Stimulated activated CD4-positive, alpha-beta T cell treated with anti-CD3 and anti-CD28 coated beads, Interleukin-15, amount 100 ng/mL, for 24 hours (primary cell): ENCODE results near the gene SLC26A2.

Experiments used
- DNase-seq: peaks from one replicate; pipeline ENCODE4 v3.0.0-alpha.2; 2020

The SLC26A2 gene

DNA sequence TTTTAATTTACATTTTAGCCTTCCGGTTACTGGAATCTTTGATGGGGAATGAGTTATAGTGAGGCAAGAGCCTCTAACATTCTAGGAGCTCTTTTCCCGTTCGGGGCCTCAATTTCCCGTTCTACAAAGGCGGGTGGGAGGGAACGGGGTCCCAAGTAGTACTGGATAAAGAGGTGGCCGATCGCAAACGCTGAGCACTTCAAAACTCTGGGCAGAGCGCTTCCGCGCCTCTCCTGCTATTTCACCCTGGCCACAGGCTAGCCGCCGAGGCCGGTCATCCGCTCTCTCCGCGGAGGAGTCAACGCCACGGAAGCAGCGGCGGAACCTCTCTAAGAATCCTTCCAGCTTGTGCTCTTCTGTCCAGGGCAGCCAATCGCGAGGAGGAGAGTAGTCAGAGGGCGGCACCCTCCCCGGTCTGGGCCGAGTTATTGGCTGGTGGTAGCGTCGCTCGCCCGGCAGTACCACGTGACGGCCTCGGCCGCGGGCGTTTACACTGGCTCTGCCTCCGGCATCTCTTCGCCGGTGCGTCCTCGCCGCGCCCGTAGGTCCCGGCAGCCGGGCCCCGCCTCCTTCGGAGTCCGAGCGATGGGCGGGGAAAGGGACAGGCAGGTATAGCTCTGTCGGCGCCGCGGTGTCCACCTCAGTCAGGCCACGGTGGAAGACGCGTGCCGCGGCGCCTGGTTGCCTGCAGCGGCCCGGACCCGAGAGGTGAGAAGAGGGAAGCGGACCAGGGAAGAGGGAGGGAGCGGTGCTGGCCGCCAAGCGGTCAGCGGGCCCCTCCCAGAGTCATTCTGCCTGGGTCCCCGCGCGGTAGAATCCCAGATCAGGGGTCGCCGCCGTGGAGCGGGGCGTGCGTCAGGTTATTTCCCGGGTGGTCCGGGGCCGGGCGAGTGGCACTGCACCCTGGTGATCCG lies at the start of gene SLC26A2:
Gene SLC26A2, plus strand, starts transcription at position 487 of the 914 bp plus-strand sequence. CDS start 16,895 bp downstream, outside the sequence.
- DNase-seq: peak; percentile 97

- no peak for DNase-seq
These were observed 49.5 kb upstream of the SLC26A2 start for GRCh38 chr5:149911031-149911430.

- DNase-seq: no peak
These were observed 48.2 kb upstream of the SLC26A2 start for GRCh38 chr5:149912226-149912871.

DNA sequence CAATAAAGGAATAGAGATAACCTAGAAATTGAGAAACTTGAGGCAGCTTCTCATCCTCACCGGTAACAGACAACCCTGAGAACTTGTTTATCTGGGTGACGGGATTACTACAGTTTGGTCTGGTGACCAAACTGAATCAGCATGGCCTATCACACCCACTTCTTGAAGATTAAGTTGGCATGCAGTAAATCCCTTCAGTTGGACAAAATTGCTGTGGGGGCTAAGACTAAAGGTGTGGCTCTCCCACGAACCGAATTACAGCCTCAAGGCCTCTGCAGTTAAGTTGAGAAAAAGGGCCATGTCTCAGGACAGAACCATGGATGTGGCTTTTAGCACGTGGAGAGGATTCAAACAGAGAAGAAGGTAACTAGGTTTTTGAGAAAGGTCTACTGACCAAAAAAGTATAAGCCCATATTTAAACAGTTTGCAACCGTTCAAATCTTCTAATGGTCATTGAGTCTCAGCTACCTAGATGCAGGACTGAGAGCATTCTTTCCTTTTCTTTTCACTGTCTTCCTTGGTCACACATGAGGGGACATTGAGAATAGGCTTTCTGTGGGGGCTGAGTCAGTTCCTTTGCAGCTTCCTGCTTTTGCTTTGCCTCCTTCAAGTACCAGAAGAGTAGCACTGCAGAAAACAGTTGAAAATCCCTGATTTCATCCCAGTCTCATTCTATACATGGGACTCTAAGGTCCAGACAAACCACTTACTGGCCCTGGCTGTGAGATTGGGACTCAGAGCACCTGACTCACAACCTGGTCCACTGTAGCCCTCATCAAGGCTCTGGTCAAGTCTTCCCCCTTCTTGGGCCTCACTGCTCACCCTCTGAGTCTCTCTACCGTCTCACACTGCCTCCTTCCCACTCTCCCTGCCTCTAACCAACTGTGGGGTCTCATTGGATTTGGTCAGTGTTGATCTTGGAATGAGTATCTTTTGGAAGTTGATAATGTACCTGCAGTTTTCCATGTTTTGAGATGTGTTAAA lies 46.8 kb upstream of the SLC26A2 start:
- DNase-seq: no peak

- no peak for DNase-seq
These were observed 44.9 kb upstream of the SLC26A2 start for GRCh38 chr5:149915392-149916260.

DNA sequence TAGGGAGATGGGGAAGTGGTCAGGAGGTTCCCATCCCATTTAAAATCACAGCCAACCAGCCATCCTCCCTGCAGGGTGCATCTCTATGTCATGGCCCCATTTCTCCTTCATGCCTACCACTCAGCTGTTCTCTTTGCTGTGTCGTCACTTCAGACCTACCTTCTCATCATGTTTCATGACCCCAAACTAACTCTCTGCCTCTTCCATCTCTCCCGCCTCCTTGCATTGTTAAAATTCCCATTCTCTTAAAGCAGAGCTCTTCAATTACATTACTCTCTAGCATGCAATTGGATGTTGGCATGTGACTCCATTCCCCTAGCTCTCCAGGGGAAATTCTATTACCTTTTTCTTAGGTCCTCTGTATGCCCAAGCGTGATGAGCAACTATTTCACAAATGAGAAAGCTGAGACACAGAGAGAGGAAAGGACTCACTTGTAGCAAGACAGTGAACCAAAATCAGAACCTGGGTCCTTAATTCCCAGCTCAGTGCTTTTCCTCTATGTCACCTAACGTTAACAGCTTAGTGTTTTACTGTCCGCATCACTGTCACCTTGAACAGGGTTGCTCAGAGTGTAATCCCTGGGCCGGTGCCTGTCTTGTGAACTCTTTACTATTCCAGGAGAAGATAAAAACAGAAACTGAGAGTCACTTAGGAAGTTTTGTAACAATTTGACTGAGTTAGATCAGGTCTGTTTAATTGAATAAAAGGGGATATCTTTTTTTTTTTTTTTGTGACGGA lies 44.1 kb upstream of the SLC26A2 start:
- no peak for DNase-seq

DNA sequence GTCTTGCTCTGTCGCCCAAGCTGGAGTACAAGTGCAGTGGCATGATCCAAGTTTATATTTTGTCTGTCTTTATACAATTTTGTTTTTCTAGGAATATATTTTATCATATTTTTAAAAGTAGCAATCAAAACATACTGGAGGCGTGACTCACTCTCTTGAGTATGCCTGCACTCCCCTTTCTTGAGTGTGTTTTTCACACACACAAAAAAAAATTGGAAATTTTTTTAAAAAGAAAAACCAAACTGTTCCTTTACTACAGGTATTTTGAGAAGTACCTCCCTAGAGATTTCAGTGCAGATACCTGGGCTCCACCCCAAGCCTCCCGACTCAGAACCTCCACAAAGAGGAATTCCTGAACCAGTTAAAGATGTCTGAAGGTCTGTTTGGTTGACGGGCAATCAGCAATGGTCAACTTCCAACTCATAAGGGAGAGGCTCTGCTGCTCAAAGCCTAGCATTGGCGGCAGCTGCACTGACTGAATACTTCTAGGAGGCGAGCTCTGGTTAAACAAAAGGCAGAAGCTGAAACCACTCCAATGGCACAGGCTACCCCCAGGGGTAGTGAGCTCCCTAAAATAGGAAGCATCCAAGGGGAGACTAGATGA lies 43.4 kb upstream of the SLC26A2 start:
- DNase-seq: no peak

DNA sequence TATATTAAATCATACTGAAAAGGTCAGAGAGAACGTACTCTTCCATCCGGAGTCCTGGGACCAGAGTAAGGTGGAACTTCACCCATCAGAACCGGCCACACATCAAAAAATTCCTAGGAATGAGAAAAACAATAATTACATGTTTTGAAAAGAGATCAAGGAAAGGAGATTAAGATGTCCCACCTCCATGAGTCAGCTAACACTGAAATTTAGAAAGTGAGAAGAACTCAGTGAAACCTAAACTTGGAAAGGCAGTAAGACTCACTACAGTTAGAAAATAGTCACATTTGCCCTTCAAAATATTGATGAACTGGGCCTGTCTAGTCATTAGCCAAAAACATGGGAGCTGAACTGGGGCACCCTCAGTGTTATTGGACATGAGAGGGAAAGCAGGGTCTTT lies 39.0 kb upstream of the SLC26A2 start:
- no peak for DNase-seq

GRCh38 chr5:149922950-149923349 lies 37.6 kb upstream of the SLC26A2 start:
- DNase-seq: no peak

GRCh38 chr5:149924486-149924885 lies 36.1 kb upstream of the SLC26A2 start:
- no peak for DNase-seq

DNA sequence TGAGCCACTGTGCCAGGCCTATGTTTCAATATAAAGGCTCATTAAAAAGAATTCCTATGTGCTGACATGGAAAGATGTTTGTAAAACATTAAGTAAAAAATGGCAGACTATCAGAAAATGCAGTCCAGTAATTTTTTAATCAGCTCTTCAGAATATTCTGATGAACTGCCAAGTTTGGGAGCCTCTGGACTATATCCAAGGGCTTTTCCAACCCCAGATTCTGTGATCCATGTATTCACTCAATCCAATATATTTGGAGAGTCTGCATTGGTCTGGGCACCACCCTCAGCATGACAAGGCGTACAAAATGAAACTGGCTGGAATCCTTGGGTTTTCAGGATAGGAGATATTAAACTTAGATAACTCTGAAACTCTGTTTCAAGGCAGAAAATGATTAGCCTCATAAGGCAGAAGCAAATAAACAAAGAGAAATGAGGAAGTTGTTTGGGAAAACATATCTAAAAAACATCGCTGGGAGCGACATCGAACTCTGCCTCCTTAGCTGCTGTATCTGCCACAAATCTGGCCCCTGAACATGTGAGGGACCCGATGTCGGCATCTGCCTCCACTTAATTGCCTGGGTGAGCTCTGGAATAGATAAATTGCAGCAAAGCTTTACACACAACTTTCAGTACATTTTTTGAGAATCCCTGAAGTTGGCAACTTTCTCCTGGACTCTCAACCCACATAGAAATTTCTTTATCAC lies 30.4 kb upstream of the SLC26A2 start:
- DNase-seq: no peak

DNA sequence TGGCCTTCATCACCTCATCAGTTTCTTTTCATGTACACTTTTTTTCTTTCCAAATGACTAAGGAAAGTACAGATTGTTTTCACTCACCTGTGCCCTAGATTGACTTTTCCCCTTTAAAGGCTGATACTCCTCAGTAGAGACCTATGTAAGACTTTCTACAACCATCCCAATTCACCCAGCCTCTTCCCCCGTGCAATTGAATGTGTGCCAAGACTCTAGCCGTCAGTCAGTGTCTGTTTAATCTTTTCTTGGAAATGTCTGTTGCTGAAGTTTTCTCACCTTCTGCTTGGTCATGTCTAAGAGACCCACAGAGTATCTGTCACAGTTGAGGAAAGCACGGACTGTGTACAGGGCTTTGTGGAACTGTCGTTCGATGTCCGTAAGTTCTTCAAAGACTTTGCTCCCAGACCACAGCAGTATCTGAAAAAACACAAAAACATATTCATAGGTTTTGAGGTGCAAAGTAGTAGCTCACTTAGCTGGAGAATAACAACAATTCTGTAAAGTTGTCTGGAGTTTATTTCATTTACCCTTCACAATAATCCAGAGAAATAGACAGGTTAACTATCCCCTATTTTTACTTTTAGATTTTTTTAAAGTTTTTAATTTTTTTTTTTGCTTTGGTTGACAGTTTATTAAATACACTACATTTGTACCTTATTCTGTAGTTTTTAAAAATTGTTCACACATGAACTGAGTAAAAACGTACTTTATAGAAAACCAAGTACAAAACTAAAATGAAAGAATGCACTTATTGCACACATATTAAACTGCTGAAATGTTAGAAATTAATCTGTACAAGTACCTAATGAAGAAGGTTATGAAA lies 29.6 kb upstream of the SLC26A2 start:
- DNase-seq: no peak

GRCh38 chr5:149931992-149932436 lies 28.5 kb upstream of the SLC26A2 start:
- no peak for DNase-seq

- DNase-seq: no peak
These were observed 27.9 kb upstream of the SLC26A2 start for GRCh38 chr5:149932445-149933350.

- DNase-seq: no peak
These were observed 25.1 kb upstream of the SLC26A2 start for GRCh38 chr5:149935431-149935901.

DNA sequence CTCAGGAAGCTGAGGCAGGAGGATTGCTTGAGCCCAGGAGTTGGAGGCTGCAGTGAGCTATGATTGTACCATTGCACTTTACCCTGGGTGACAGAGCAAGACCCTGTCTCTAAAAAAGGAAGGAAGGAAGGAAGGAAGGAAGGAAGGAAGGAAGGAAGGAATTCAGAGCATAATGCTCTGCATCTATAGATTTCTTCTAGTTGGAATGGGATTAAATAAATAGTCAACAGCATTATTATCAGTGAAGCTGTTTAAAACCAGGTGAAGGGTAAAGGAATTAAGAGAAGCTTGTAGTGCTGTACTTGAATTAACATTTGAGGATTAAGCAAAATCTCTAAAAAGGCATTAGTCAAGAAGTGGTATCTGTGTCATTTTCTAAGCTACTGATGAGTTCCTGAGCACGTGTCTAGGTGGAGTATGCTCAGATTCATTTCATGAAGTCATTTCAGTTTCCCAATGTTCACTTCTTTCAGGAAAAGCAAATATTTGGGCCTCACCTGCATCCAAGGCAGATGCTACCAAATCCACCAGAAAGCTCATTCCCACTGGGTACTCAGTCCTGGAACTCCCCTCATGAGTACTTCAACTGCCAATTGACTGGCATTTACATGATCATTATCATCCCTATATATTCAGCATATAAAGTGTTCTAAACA lies 24.4 kb upstream of the SLC26A2 start:
- DNase-seq: no peak

GRCh38 chr5:149936700-149937091 lies 23.9 kb upstream of the SLC26A2 start:
- DNase-seq: no peak
